HepG2 (cell line): ENCODE data around the gene B3GNT2.

Source experiments
- CREB1 ChIP-seq, 2 experiments: fragments of 450-650 bp in 1 of 2; IDR thresholded peaks; 2 replicates each; pipeline ENCODE4 v1.6.1; 2016 to 2017; ENCODE audit warnings: control low read depth in 1 of 2, mild to moderate bottlenecking in 1 of 2, missing compliant biosample characterization in 1 of 2, missing genetic modification characterization in 1 of 2
- POLR2AphosphoS2 ChIP-seq: IDR thresholded peaks from 2 replicates; pipeline ENCODE4 v1.6.1; 2011; ENCODE audit warnings: low read depth, low read length, improper control_type of control experiment
- RBFOX2 ChIP-seq: fragments of 200-400 bp; formaldehyde crosslinking; IDR thresholded peaks from 2 replicates; pipeline ENCODE4 v1.6.1; 2017; ENCODE audit warnings: low read depth, mild to moderate bottlenecking, low read length
- RFX5 ChIP-seq: IDR thresholded peaks from 2 replicates; pipeline ENCODE4 v1.6.1; 2011; ENCODE audit warnings: low read depth, low read length, improper control_type of control experiment
- TBP ChIP-seq: sonication (generic); formaldehyde crosslinking; IDR thresholded peaks from 2 replicates; pipeline ENCODE4 v1.5.0; 2020; ENCODE audit warnings: missing genetic modification reagents
- YY1 ChIP-seq: IDR thresholded peaks from 2 replicates; pipeline ENCODE4 v1.6.1; 2011; ENCODE audit warnings: low read length, low read depth, moderate library complexity, mild to moderate bottlenecking; ENCODE audit not compliant: insufficient read depth, insufficient replicate concordance
- ZNF768 ChIP-seq: sonication (generic); formaldehyde crosslinking; IDR thresholded peaks from 2 replicates; pipeline ENCODE4 v1.4.0; 2020; ENCODE audit warnings: missing genetic modification reagents
- TF ChIP-seq, protein P1 (sequence below): sonication (generic); formaldehyde crosslinking; IDR thresholded peaks from 2 replicates; pipeline ENCODE4 v1.8.1; 2023; ENCODE audit warnings: mild to moderate bottlenecking, missing genetic modification reagents
- TF ChIP-seq, protein P2 (sequence below): sonication (generic); formaldehyde crosslinking; IDR thresholded peaks from 2 replicates; pipeline ENCODE4 v1.8.0; 2022; ENCODE audit warnings: low read depth, missing genetic modification reagents
- TF ChIP-seq, protein P3 (sequence below): sonication (generic); formaldehyde crosslinking; IDR thresholded peaks from 2 replicates; pipeline ENCODE4 v1.5.0; 2020; ENCODE audit warnings: mild to moderate bottlenecking, missing genetic modification reagents, moderate library complexity

DNA sequence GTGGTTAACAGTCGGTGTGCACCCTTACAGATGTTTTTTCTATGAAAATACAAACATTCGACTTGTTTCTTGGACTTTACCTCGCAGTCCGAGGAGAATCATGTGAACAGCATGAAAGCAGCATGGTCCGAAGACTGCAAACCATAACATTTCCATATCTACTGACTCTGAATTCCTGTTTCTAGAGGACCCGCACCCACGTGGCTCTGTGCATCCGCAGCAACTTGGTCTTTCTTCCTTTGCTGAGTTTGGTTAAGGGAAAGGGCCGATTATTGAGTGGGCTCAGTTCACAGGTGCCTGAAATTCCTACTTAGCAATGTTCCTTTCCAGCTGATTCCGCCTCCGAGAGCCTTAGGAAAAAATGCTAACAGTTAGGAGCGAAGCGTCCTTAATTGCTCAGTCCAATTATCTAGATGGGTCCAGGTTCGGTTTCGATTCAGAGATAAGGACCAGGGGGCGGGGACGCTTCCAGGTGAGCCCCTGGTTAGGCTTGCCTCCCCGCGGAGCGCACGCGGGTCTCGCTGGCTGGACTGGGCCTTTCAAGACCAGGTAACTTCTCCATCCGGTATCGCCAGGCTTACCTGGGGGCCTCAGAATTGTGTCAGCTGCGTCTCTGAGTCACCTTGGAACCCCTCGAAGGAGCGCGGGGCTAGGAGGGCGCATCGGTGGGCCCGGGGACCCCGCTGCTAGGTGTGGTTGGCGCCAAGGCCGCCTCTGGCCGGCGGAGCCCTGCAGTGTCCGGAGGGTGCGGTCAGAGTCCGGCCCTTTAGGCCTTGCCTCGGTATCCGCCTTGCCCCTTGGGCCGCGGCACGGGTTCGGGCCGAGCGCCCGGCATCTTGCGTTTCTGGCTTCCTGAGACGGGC is 1.1 kb upstream of the B3GNT2 start:
- TF ChIP-seq RFX5, result no peak
- TF ChIP-seq, protein P1, sequence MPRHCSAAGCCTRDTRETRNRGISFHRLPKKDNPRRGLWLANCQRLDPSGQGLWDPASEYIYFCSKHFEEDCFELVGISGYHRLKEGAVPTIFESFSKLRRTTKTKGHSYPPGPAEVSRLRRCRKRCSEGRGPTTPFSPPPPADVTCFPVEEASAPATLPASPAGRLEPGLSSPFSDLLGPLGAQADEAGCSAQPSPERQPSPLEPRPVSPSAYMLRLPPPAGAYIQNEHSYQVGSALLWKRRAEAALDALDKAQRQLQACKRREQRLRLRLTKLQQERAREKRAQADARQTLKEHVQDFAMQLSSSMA (CRISPR knock-in tag), result no peak
- no peak for TF ChIP-seq YY1
- TF ChIP-seq, protein P2, sequence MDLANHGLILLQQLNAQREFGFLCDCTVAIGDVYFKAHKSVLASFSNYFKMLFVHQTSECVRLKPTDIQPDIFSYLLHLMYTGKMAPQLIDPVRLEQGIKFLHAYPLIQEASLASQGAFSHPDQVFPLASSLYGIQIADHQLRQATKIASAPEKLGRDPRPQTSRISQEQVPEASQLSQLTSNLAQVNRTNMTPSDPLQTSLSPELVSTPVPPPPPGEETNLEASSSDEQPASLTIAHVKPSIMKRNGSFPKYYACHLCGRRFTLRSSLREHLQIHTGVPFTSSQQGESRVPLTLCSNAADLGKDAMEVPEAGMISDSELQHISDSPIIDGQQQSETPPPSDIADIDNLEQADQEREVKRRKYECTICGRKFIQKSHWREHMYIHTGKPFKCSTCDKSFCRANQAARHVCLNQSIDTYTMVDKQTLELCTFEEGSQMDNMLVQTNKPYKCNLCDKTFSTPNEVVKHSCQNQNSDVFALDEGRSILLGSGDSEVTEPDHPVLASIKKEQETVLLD (CRISPR knock-in tag), result no peak
- TF ChIP-seq, protein P3, sequence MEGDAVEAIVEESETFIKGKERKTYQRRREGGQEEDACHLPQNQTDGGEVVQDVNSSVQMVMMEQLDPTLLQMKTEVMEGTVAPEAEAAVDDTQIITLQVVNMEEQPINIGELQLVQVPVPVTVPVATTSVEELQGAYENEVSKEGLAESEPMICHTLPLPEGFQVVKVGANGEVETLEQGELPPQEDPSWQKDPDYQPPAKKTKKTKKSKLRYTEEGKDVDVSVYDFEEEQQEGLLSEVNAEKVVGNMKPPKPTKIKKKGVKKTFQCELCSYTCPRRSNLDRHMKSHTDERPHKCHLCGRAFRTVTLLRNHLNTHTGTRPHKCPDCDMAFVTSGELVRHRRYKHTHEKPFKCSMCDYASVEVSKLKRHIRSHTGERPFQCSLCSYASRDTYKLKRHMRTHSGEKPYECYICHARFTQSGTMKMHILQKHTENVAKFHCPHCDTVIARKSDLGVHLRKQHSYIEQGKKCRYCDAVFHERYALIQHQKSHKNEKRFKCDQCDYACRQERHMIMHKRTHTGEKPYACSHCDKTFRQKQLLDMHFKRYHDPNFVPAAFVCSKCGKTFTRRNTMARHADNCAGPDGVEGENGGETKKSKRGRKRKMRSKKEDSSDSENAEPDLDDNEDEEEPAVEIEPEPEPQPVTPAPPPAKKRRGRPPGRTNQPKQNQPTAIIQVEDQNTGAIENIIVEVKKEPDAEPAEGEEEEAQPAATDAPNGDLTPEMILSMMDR (CRISPR knock-in tag), result no peak
- TF ChIP-seq POLR2AphosphoS2, result no peak
- no peak for TF ChIP-seq RBFOX2
- no peak for TF ChIP-seq TBP (CRISPR knock-in tag)
- TF ChIP-seq ZNF768 (CRISPR knock-in tag), result no peak
- no peak for TF ChIP-seq CREB1 (IDR thresholded peaks at IDR 0.05)
- TF ChIP-seq CREB1 (CRISPR knock-in tag; IDR thresholded peaks at IDR 0.05), result peak; percentile 39; the same call in 1 of the 2 replicates
